Lower leg skin (tissue), 4 donors: ENCODE data around the gene KRT86. TPM values are rescaled to one million over a fixed set of nuclear protein-coding genes. Genes with fewer than 3 reads are reported as not detected.

Experiments
- DNase-seq, 2 donors: peaks; one replicate each; pipeline ENCODE4 v3.0.0-alpha.2; 2019; ENCODE audit warnings: low spot score in 2 of 2
- H3K4me3 ChIP-seq: fragments of 200-600 bp; sonication (generic); 2 replicates; pipeline ENCODE4 v1.5.1; 2017; ENCODE audit warnings: mild to moderate bottlenecking, low read depth; ENCODE audit not compliant: poor library complexity, severe bottlenecking
- CTCF ChIP-seq, 3 donors: fragments of 450-650 bp; IDR thresholded peaks; one replicate each; pipeline ENCODE4 v1.5.1; 2016; ENCODE audit warnings: antibody characterized with exemption in 3 of 3, mild to moderate bottlenecking in 3 of 3, moderate library complexity in 2 of 3
- POLR2A ChIP-seq, 2 donors: fragments of 450-650 bp; IDR thresholded peaks; one replicate each; pipeline ENCODE4 v1.6.1; 2016 to 2017; ENCODE audit warnings: antibody characterized with exemption in 2 of 2, mild to moderate bottlenecking in 1 of 2, moderate library complexity in 1 of 2
- WGBS, 2 donors: methylation state at CpG; one replicate each; pipeline ENCODE4 v1.1.5; 2018; 5-methylcytosine and 5-hydroxymethylcytosine counted together
- intact Hi-C: fragments of 100-400 bp; cut with DNase I; formaldehyde crosslinking; loops from one replicate; pipeline ENCODE4 v1.15.0; 2023; ENCODE audit warnings: low total_unique reads
- total RNA-seq, 4 donors: library from RNA; depleted of rRNA; stranded (reverse); fragments of >200 nt; gene quantifications; one replicate each; pipeline ENCODE4 v1.1.0, GENCODE V29; 2016

Gene KRT86
- total RNA-seq, 4 donors from 2014 or later, result 0.86 to 298 (median 10.0) TPM; not detected in 1

DNA sequence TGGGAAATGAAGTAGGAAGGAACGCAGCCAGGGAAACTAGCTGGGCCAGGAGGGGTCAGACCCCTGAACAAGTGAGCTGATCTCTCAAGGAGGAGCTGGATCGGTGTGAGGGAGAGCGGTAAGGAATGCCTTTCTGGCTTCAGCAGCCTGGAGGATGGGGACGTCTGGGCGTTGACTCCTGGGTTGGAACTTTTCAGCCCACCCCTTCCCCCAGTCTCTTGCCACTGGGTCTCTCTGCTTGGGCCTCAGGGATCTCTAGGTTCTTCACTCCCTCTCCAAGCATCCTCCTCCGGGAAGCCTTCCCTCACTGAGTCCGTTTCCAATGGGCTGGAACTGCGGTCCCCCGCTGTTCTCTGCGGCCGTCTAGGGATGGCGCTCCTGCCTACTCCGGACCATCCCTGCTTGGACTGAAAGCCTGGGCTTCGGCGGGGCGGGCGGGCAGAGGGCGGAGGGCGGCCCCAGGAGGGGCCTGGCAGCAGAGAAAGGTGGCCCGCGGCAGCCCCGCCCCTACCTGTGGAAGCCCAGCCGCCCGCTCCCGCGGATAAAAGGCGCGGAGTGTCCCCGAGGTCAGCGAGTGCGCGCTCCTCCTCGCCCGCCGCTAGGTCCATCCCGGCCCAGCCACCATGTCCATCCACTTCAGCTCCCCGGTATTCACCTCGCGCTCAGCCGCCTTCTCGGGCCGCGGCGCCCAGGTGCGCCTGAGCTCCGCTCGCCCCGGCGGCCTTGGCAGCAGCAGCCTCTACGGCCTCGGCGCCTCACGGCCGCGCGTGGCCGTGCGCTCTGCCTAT is 41.6 kb upstream of the KRT86 start, which contains the start of gene KRT7:
Gene KRT7 (plus strand): TSS at position 570 of the 788 bp plus-strand sequence. CDS start 54 bp downstream, at position 624.
- no peak within 1 kb of the TSS for H3K4me3 ChIP-seq
- intact Hi-C loops, result no loop called here
- WGBS, 2 donors, result 9% methylated on average over 43 to 47 of the region's 58 CpGs
- peak in 1 of 2 donors; percentile 84 for DNase-seq
- TF ChIP-seq CTCF (IDR thresholded peaks at IDR 0.05), result no peak

GRCh38 chr12:52233462-52234207 is 40.8 kb upstream of the KRT86 start:
- H3K4me3 ChIP-seq, result no peak overlapping the region
- WGBS, 2 donors, result 32 to 42% methylated on average over 30 to 33 of the region's 40 CpGs
- peak in 1 of 2 donors; percentile 82 for DNase-seq
- TF ChIP-seq CTCF (IDR thresholded peaks at IDR 0.05), result no peak
- no peak for TF ChIP-seq POLR2A (IDR thresholded peaks at IDR 0.05)
- intact Hi-C loops, result no loop called here

DNA sequence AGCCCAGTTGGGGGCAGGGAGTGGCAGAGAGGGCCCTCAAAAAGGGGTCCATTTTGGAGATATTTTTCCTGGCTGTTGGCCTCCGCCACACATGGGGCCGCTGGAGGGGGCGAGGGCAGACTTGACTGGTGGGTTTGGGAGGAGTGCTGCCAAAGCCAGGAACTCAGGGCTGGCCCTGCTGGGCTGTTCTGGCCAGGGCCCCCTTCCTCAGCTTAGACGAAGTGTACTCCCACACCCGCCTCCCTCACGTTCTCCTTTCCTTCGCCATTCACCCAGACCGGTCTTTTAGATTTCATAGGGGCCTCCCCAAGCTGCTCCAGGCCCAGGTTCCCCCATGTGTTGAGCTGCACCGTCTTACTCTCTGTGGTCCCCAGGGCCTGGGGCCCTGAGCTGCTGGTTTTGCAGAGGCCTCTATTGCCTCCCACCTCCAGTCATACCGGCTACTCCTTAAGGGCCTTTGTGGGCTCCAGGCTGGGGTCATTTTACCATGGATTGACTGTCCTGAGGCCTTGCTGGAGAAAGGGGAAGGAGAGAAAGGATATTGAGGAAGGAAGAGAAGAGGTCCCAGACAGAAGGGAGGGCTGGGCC is 40.1 kb upstream of the KRT86 start:
- intact Hi-C loops, result no loop called here
- no peak overlapping the region for H3K4me3 ChIP-seq
- peak in 1 of 2 donors; percentile 70 for DNase-seq
- WGBS, 2 donors, result 76 to 92% methylated on average over 10 of the region's 10 CpGs
- TF ChIP-seq POLR2A (IDR thresholded peaks at IDR 0.05), result no peak
- no peak for TF ChIP-seq CTCF (IDR thresholded peaks at IDR 0.05)

DNA sequence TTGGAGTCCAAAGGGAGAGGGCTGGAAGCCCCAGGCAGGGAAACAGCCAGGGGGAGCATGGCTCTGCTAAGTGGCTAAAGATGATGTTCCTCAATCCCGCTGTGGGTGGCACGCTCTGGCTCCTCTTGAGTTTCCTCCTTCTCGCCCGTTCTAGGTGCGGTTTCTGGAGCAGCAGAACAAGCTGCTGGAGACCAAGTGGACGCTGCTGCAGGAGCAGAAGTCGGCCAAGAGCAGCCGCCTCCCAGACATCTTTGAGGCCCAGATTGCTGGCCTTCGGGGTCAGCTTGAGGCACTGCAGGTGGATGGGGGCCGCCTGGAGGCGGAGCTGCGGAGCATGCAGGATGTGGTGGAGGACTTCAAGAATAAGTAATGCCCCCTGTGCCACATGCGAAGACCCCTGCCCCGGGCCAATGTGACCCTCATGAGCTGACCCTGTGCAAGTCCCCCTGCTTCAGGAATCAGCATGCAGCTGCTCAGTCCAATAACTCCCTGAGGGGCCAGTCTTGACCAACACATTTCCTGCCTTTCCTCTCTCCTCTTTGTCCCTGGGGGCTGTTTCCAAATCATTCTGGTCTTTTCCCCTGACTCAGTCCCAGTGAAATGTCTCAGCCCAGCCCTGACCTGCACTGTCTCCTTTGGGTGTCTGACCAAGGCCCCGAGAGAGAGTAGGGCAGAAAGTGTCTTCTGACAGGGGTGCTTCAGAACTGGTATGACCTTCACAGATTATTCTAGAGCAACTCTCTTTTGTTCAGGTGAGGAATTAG is 39.3 kb upstream of the KRT86 start:
- 85 to 87% methylated on average over 15 of the region's 15 CpGs for WGBS, 2 donors
- DNase-seq, result peak in 1 of 2 donors; percentile 84
- no peak overlapping the region for H3K4me3 ChIP-seq
- no peak for TF ChIP-seq POLR2A (IDR thresholded peaks at IDR 0.05)
- TF ChIP-seq CTCF (IDR thresholded peaks at IDR 0.05), result no peak
- intact Hi-C loops, result no loop called here

DNA sequence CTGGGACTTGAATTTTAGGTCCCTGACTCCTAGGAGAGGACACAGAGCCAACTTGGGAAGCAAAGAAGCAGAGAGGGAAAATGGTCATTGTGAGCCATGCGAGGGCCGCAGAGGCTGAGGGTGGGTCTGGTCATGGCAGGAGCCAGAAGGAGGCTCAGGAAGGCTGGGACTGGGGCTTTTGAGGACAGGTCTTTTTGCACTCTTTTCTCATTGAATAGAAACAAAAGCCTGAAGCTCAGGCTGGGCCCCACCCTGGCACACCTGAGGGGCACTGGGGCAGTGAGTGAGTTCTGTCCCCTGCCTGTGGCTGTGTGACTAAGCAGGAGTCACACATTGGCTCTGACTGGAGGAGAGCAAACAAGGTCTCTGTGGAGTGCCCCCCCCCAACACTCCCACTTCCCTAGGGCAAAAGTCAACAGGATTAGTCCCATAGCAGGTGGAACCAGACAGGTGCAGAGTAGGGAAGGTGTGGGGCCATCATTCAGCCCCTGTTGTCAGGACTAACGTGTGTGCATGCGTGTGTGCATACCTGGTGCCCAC is 38.6 kb upstream of the KRT86 start:
- intact Hi-C loops, result no loop called here
- no peak overlapping the region for H3K4me3 ChIP-seq
- 83 to 88% methylated on average over 4 of the region's 4 CpGs for WGBS, 2 donors
- TF ChIP-seq POLR2A (IDR thresholded peaks at IDR 0.05) (no peak), CTCF (IDR thresholded peaks at IDR 0.05) (no peak)
- DNase-seq, result peak in 1 of 2 donors; percentile 64
